Fibroblast of the aortic adventitia (primary cell): ENCODE data around the gene USP17L5. TPM values are rescaled to one million over a fixed set of nuclear protein-coding genes. Genes with fewer than 3 reads are reported as not detected.
"Not testable (repeated sequence)": the region's sequence is repeated elsewhere in the genome, so short reads cannot be mapped to it uniquely, and the experiment has no call there.

Source experiments
- DNase-seq: peaks from one replicate; pipeline ENCODE4 v3.0.0-alpha.2; 2010; ENCODE audit warnings: low read depth
- H3K4me3 ChIP-seq: 2 replicates; pipeline ENCODE4 v1.5.1; 2011; ENCODE audit warnings: low read depth, mild to moderate bottlenecking, control low read depth, low read length, moderate library complexity
- CTCF ChIP-seq: IDR thresholded peaks from 2 replicates; pipeline ENCODE4 v1.5.1; 2011; ENCODE audit warnings: mild to moderate bottlenecking, low read length, control low read depth, inconsistent platforms; ENCODE audit not compliant: insufficient read depth
- total RNA-seq: library from RNA; depleted of rRNA; stranded (reverse); fragments of >200 nt; gene quantifications from 2 replicates; pipeline ENCODE4 v1.2.3, GENCODE V29; 2012; ENCODE audit warnings: low replicate concordance

Gene USP17L5
- total RNA-seq = not detected in 2 replicates

- H3K4me3 ChIP-seq, DNase-seq: not testable (repeated sequence)
Observed at GRCh38 chr4:9339103-9339502, at the start of gene USP17L5. TSS of gene USP17L5 (plus strand) at chr4:9339403. CDS start at chr4:9339403, 0 bp downstream.

- not testable (repeated sequence) for DNase-seq
Observed at GRCh38 chr4:9324191-9324590, 15.0 kb upstream of the USP17L5 start.

GRCh38 chr4:9324865-9325264 lies 14.3 kb upstream of the USP17L5 start, which contains the start of gene USP17L24:
TSS of gene USP17L24 (plus strand) at chr4:9325165. CDS start at chr4:9325165, 0 bp downstream.
- not testable (repeated sequence) for H3K4me3 ChIP-seq, DNase-seq

More at GRCh38 chr4:9324191-9324590, 15.0 kb upstream of the USP17L5 start:
- H3K4me3 ChIP-seq = not testable (repeated sequence)

GRCh38 chr4:9329611-9330010 lies 9.6 kb upstream of the USP17L5 start, which contains the start of gene USP17L25:
TSS of gene USP17L25 (plus strand) at chr4:9329911. CDS start at chr4:9329911, 0 bp downstream.
- not testable (repeated sequence) for DNase-seq, H3K4me3 ChIP-seq

- H3K4me3 ChIP-seq, DNase-seq: not testable (repeated sequence)
Observed at GRCh38 chr4:9334358-9334757, 4.8 kb upstream of the USP17L5 start, which contains the start of gene USP17L26. TSS of gene USP17L26 (plus strand) at chr4:9334658. CDS start at chr4:9334658, 0 bp downstream.

- H3K4me3 ChIP-seq, DNase-seq: not testable (repeated sequence)
Observed at GRCh38 chr4:9343848-9344247, 4.6 kb downstream of the USP17L5 start, which contains the start of gene USP17L27. TSS of gene USP17L27 (plus strand) at chr4:9344148. CDS start at chr4:9344148, 0 bp downstream.

GRCh38 chr4:9348593-9348992 lies 9.4 kb downstream of the USP17L5 start, which contains the start of gene USP17L28:
TSS of gene USP17L28 (plus strand) at chr4:9348893. CDS start at chr4:9348893, 0 bp downstream.
- not testable (repeated sequence) for H3K4me3 ChIP-seq, DNase-seq

- DNase-seq, H3K4me3 ChIP-seq: not testable (repeated sequence)
Observed at GRCh38 chr4:9350866-9351265, 11.7 kb downstream of the USP17L5 start.

GRCh38 chr4:9353338-9353737 lies 14.1 kb downstream of the USP17L5 start, which contains the start of gene USP17L29:
TSS of gene USP17L29 (plus strand) at chr4:9353638. CDS start at chr4:9353638, 0 bp downstream.
- not testable (repeated sequence) for DNase-seq, H3K4me3 ChIP-seq

GRCh38 chr4:9362829-9363228 lies 23.6 kb downstream of the USP17L5 start, which contains the start of gene USP17L30:
TSS of gene USP17L30 (plus strand) at chr4:9363129. CDS start at chr4:9363129, 0 bp downstream.
- not testable (repeated sequence) for DNase-seq, H3K4me3 ChIP-seq

- H3K4me3 ChIP-seq, DNase-seq: not testable (repeated sequence)
Observed at GRCh38 chr4:9379881-9380280, 40.7 kb downstream of the USP17L5 start.

- DNase-seq, H3K4me3 ChIP-seq: not testable (repeated sequence)
Observed at GRCh38 chr4:9381012-9381534, 41.9 kb downstream of the USP17L5 start.

- TF ChIP-seq CTCF = no peak
- DNase-seq = no peak
- H3K4me3 ChIP-seq = no peak overlapping the region
Observed at GRCh38 chr4:9384126-9384525, 44.9 kb downstream of the USP17L5 start.

- H3K4me3 ChIP-seq, DNase-seq: not testable (repeated sequence)
Observed at GRCh38 chr4:9389001-9389400, 49.8 kb downstream of the USP17L5 start.

Other genes starting within 250 kb of the USP17L5 start
- gene FAM90A26, start 169.0 kb upstream of the USP17L5 start, total RNA-seq = not detected in 2 replicates
- not detected in 2 replicates for gene USP17L10, start 128.7 kb upstream of the USP17L5 start, total RNA-seq
- gene USP17L11, start 124.0 kb upstream of the USP17L5 start, total RNA-seq = not detected in 2 replicates
- gene USP17L12, start 119.3 kb upstream of the USP17L5 start, total RNA-seq = not detected in 2 replicates
- not detected in 2 replicates for gene USP17L13, start 114.5 kb upstream of the USP17L5 start, total RNA-seq
- not detected in 2 replicates for gene USP17L15, start 105.0 kb upstream of the USP17L5 start, total RNA-seq
- not detected in 2 replicates for gene USP17L17, start 95.5 kb upstream of the USP17L5 start, total RNA-seq
- gene USP17L18, start 90.8 kb upstream of the USP17L5 start, total RNA-seq = not detected in 2 replicates
- gene USP17L19, start 86.0 kb upstream of the USP17L5 start, total RNA-seq = not detected in 2 replicates
- gene USP17L20, start 81.3 kb upstream of the USP17L5 start, total RNA-seq = not detected in 2 replicates
- not detected in 2 replicates for gene USP17L21, start 76.5 kb upstream of the USP17L5 start, total RNA-seq
- not detected in 2 replicates for gene USP17L22, start 71.8 kb upstream of the USP17L5 start, total RNA-seq
- not detected in 2 replicates for gene USP17L24, start 14.2 kb upstream of the USP17L5 start, total RNA-seq
- not detected in 2 replicates for gene USP17L25, start 9.5 kb upstream of the USP17L5 start, total RNA-seq
- gene USP17L26, start 4.7 kb upstream of the USP17L5 start, total RNA-seq = not detected in 2 replicates
- not detected in 2 replicates for gene USP17L27, start 4.7 kb downstream of the USP17L5 start, total RNA-seq
- gene USP17L28, start 9.5 kb downstream of the USP17L5 start, total RNA-seq = not detected in 2 replicates
- gene USP17L29, start 14.2 kb downstream of the USP17L5 start, total RNA-seq = not detected in 2 replicates
- gene USP17L30, start 23.7 kb downstream of the USP17L5 start, total RNA-seq = not detected in 2 replicates
- not detected in 2 replicates for gene DEFB131A, start 105.0 kb downstream of the USP17L5 start, total RNA-seq